ENCODE results near the gene SLC6A6. TPM values are rescaled to one million over a fixed set of nuclear protein-coding genes. Genes with fewer than 3 reads are reported as not detected.
A peak's percentile ranks its signal among the peaks of the same experiment; 100 is the strongest.

The SLC6A6 gene
- total RNA-seq, 1 donor = 33.2 TPM

DNA sequence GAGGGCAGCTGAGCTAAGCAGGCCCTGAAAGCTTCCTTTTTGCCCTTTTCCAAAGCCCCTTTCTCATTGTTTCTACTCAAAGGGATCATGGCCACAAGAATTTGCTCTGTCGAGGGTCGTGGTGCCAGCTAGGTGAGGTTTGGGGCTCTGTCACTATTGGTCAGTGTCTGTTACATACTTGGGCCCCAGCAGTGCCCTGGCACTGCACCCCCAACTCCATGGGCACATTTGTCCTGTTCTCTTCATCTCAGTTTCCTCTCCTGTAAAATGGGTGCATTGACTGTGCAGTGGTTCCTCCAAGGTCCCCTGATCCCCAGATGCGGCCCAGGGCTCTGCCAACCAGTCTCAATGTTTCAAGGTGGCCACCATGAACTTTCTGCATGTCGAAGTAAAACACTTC lies 62.1 kb downstream of the SLC6A6 start:
- H3K4me3 ChIP-seq (ENCODE audit: low read depth, low read length) = no peak overlapping the region
- TF ChIP-seq CTCF (IDR thresholded peaks at IDR 0.05; ENCODE audit: insufficient read depth, low read depth, low read length) = no peak
- no peak for DNase-seq (ENCODE audit: low read depth)

DNA sequence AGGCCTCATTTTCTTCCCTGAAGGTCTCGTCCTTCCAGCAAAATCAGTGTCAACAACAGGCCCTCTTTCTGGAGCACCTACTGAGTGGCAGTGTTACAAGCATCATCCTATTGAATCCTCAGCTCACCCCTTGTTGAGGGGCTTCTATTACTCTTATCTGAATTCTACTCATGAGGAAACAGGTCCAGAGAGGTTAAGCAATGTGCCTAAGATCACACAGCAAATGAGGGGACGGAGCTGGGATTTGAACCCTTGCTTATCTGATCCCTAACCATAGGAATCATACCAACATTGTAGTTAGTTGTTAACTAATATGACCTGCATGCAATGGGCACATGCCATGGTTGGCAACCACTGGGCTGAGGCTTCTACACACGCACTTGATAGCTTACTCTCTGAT lies 63.0 kb downstream of the SLC6A6 start:
- no peak for TF ChIP-seq CTCF (IDR thresholded peaks at IDR 0.05; ENCODE audit: insufficient read depth, low read depth, low read length)
- no peak overlapping the region for H3K4me3 ChIP-seq (ENCODE audit: low read depth, low read length)
- DNase-seq (ENCODE audit: low read depth) = no peak

GRCh38 chr3:14466179-14466903 lies 63.9 kb downstream of the SLC6A6 start:
- TF ChIP-seq CTCF (IDR thresholded peaks at IDR 0.05; ENCODE audit: insufficient read depth, low read depth, low read length) = no peak
- no peak overlapping the region for H3K4me3 ChIP-seq (ENCODE audit: low read depth, low read length)
- no peak for DNase-seq (ENCODE audit: low read depth)

DNA sequence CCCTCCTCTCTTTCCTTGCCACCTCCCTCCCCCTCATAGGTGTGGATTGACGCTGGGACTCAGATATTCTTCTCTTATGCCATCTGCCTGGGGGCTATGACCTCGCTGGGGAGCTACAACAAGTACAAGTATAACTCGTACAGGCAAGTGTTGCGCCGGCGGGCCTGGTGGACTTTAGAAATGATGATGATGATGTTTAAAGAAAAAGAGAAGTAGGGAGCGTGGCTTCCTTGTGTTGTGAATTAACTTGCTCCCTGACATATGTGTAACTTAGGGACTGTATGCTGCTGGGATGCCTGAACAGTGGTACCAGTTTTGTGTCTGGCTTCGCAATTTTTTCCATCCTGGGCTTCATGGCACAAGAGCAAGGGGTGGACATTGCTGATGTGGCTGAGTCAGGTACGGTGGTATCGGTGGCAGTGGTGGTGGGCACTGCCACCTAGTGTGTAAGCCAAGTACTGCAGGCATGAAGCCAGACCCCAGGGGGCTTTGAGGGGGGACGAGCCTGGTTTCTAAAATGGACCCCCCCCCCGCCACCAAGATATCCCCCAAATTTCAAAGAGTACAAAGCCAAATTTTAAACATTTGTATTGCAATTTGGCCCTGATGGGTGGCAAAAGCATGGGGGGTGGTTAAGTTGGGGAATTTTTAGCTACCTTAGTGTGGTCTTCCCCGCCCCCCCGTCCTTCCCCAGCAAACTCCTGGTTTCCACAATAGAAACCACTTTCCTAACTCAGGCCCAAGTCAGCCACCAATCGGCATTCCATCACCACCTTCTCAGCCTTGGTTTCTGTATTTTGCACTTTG lies 65.6 kb downstream of the SLC6A6 start:
- TF ChIP-seq CTCF (IDR thresholded peaks at IDR 0.05; ENCODE audit: insufficient read depth, low read depth, low read length) = peak; percentile 84
- H3K4me3 ChIP-seq (ENCODE audit: low read depth, low read length) = no peak overlapping the region
- DNase-seq (ENCODE audit: low read depth) = peak; percentile 26

DNA sequence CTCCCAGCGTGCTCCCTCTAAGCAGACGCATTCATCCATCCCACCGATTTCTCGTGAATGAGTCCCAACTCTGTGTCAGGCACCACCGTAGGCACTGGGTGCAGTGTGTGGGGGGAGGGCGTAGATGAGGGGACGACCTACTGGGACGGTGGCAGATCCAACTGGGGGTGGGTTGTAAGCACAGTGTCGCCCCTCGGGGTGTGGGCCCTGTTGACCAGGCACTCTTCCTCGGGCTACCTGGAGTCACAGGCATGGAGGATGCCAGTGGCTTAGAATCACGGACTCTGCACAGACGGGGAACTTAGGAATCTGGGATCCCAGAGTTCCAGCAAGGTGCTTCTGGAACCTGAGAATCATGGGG lies 66.2 kb downstream of the SLC6A6 start:
- DNase-seq (ENCODE audit: low read depth) = no peak
- H3K4me3 ChIP-seq (ENCODE audit: low read depth, low read length) = no peak overlapping the region
- TF ChIP-seq CTCF (IDR thresholded peaks at IDR 0.05; ENCODE audit: insufficient read depth, low read depth, low read length) = no peak

DNA sequence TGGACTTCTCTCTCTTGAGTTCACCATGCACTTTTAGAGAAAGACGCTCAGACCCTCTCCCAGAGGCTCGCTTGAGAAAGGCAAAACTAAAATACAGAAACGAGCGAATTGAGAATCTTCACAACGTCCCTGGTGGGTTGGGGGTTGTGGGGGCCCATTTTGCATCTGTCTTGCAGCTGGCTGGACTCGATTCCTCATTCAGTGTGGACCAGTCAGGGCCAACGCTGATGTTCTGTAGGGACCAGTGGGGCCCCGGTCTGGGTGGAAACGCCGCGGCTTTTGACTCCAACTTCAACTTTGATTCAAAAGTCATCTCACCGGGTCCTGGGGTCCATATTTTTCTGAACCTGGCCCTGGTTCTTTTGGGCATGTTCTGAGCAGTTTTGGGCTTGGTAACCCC lies 68.1 kb downstream of the SLC6A6 start:
- DNase-seq (ENCODE audit: low read depth) = no peak
- TF ChIP-seq CTCF (IDR thresholded peaks at IDR 0.05; ENCODE audit: insufficient read depth, low read depth, low read length) = no peak
- no peak overlapping the region for H3K4me3 ChIP-seq (ENCODE audit: low read depth, low read length)

Data from fibroblast of villous mesenchyme (primary cell).